IPS DF 6.9 (cell line): ENCODE data around the gene WNT16.

Experiments used
- DNase-seq: peaks from one replicate; pipeline ENCODE4 v3.0.0-alpha.2; 2013; ENCODE audit warnings: low read depth, low spot score
- H3K27ac ChIP-seq: one replicate; pipeline ENCODE4 v1.5.1; 2013; ENCODE audit warnings: low read length, control low read depth
- H3K27me3 ChIP-seq: 2 replicates; pipeline ENCODE4 v1.6.1; 2013; ENCODE audit warnings: mild to moderate bottlenecking, low read length; ENCODE audit not compliant: control insufficient read depth, insufficient read depth
- H3K36me3 ChIP-seq: 2 replicates; pipeline ENCODE4 v1.6.1; 2013; ENCODE audit warnings: low read length; ENCODE audit not compliant: control insufficient read depth, insufficient read depth
- H3K4me1 ChIP-seq: 2 replicates; pipeline ENCODE4 v1.6.1; 2013; ENCODE audit warnings: low read length; ENCODE audit not compliant: control insufficient read depth, insufficient read depth
- H3K4me3 ChIP-seq: 2 replicates; pipeline ENCODE4 v1.5.1; 2013; ENCODE audit warnings: mild to moderate bottlenecking, low read length
- H3K9me3 ChIP-seq: 2 replicates; pipeline ENCODE4 v1.6.1; 2013; ENCODE audit warnings: low read length, inconsistent platforms; ENCODE audit not compliant: control insufficient read depth, insufficient read depth
- WGBS: extraction: QIAGEN DNeasy Blood & Tissue Kit; methylation state at CpG from one replicate; pipeline ENCODE4 v1.1.7; 2013; ENCODE audit warnings: mixed read lengths, missing lambda C conversion rate; ENCODE audit not compliant: insufficient read length, insufficient coverage; 5-methylcytosine and 5-hydroxymethylcytosine counted together

Gene WNT16

DNA sequence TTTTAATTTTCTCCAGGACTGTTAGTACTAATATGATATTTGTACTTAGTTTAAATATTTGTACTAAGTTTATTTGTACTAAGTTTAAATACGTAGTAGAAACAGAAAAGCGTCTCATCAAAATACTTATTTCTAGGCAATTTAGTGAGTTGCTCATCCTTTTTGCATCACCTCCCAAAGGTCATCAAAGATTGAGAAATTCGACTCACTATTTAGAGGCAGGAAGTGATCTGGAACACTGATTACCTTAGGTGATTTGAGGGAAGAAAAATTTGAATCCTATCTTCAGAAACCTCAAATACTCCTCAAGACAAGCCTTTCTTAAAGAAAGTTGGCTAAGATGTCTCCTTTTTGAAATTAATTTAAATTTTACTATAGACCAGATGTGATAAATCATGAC, 14.5 kb downstream of the WNT16 start:
- no peak for DNase-seq
- Histone ChIP-seq H3K27ac (no peak overlapping the region), H3K27me3 (no peaks in the 10 kb centered on the region), H3K36me3 (0 out of 2 replicates have a peak, but pooled peaks cover 2% of the 10 kb centered on the region), H3K4me1 (no peaks in the 10 kb centered on the region), H3K9me3 (no peaks in the 10 kb centered on the region), H3K4me3 (no peak overlapping the region)
- WGBS, result no CpG with 5 or more reads among the region's 3 CpGs

DNA sequence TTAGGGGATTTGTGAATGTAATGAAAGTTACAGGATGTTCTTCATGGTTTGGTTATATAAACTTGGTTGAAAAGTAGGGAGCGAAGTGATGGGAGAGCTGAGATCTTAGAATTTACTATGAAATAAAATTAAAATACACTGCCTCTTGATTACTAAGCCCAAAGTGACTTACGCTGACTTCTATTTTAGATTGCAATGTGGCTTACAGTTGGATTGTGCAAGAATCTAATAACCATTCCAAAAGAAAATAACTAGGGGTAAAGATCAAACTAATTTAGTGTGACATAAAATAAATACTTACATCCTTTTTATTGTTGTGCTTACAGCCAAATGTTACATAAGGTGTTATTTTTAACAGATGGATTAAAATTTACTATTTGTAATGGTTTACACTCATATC, 15.3 kb downstream of the WNT16 start:
- H3K36me3 ChIP-seq, result 0 out of 2 replicates have a peak, but pooled peaks cover 2% of the 10 kb centered on the region
- no peak for DNase-seq
- no peak overlapping the region for H3K27ac ChIP-seq
- H3K27me3 ChIP-seq, result no peaks in the 10 kb centered on the region
- no peaks in the 10 kb centered on the region for H3K4me1 ChIP-seq
- H3K9me3 ChIP-seq, result no peaks in the 10 kb centered on the region
- no CpG with 5 or more reads among the region's 2 CpGs for WGBS
- H3K4me3 ChIP-seq, result no peak overlapping the region

DNA sequence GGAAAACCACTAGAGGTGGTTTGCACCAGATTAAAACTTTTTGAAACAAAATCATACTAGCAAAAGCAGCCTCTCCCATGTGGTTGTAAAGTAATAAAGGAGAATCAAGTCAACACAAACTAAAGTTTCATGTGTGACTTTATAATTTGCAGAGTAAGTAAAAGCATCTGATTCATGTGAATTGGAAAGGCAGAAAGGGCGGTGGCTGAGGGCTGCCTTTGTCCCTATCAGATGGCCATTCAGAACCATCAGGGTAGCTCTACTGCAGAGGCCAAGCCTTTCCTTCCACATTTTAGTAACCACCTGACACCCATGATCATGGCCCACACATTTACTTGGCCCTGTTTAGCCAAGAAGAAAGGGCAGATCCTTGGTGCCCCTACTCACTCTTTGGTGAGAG, 15.7 kb downstream of the WNT16 start:
- Histone ChIP-seq H3K4me1 (no peaks in the 10 kb centered on the region), H3K4me3 (no peak overlapping the region), H3K9me3 (no peaks in the 10 kb centered on the region), H3K36me3 (0 out of 2 replicates have a peak, but pooled peaks cover 2% of the 10 kb centered on the region), H3K27me3 (no peaks in the 10 kb centered on the region), H3K27ac (no peak overlapping the region)
- WGBS, result no CpG with 5 or more reads among the region's 1 CpG
- DNase-seq, result no peak

DNA sequence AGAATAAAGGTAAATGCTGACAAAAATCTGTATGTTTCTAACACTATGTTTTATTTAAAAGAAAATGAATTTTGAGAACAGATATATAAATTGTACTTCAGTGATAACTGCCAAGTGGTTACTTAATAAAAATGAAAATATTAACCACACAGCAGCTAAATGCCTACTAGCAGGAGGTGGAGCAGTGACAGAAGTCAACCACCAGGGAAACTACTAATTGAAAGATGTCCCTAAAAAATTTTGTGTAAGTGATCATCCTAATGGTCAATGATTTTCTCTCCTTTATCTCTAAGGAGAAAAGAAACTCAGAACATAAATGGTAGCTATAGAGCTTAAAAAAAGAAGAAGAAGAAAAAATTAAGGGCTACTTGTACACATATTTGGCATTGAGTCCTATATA, 22.9 kb downstream of the WNT16 start:
- no peak for DNase-seq
- Histone ChIP-seq H3K27me3 (no peaks in the 10 kb centered on the region), H3K4me3 (no peak overlapping the region), H3K27ac (no peak overlapping the region), H3K4me1 (no peaks in the 10 kb centered on the region), H3K36me3 (peaks cover 2% of the 10 kb centered on the region; the same call in 1 of the 2 replicates), H3K9me3 (no peaks in the 10 kb centered on the region)

DNA sequence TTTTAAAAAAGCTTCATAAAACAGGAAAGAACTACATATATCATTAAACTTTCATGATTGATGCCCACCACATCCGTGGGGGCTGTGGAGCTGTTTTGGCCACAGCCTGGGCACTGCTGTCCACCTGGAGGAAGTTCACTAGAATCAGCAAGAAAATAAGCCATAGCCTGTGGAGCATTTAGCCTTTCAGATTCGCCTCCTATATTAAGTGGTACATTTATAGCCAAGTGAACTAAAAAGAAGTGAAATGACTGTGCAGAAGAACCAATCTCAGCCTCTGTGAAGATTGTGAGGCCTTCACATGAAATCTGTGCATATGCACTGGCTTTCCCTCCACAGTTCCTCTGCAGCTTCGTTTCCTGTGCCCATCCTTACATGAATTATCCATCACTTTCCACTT, 23.5 kb downstream of the WNT16 start:
- no CpG with 5 or more reads among the region's 3 CpGs for WGBS
- Histone ChIP-seq H3K36me3 (no peaks in the 10 kb centered on the region; the same call in 1 of the 2 replicates), H3K4me3 (no peak overlapping the region), H3K9me3 (no peaks in the 10 kb centered on the region), H3K4me1 (no peaks in the 10 kb centered on the region), H3K27me3 (no peaks in the 10 kb centered on the region), H3K27ac (no peak overlapping the region)
- no peak for DNase-seq

DNA sequence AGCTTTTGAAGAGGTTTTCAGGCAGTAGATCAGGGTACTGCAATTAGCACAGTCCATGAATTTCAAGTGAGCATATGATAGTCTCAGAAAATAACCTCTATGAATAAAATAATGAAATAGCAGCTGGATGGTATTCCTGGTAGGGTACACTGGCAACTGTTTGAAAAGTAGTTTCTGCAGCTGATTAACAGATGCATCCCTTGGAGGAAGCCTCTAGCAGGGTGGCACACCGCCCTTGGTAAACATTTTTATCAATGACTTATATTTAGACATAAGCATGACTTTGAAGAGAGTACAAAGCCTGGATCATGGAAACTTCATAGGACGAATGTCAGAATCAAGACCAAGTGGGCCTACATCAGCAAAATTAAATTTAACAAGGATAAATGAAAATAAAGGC, 26.8 kb downstream of the WNT16 start:
- no peaks in the 10 kb centered on the region for H3K9me3 ChIP-seq
- WGBS, result no CpG with 5 or more reads among the region's 2 CpGs
- H3K36me3 ChIP-seq, result no peaks in the 10 kb centered on the region; the same call in 1 of the 2 replicates
- H3K4me1 ChIP-seq, result no peaks in the 10 kb centered on the region
- no peak for DNase-seq
- no peak overlapping the region for H3K27ac ChIP-seq
- no peak overlapping the region for H3K4me3 ChIP-seq
- H3K27me3 ChIP-seq, result no peaks in the 10 kb centered on the region

DNA sequence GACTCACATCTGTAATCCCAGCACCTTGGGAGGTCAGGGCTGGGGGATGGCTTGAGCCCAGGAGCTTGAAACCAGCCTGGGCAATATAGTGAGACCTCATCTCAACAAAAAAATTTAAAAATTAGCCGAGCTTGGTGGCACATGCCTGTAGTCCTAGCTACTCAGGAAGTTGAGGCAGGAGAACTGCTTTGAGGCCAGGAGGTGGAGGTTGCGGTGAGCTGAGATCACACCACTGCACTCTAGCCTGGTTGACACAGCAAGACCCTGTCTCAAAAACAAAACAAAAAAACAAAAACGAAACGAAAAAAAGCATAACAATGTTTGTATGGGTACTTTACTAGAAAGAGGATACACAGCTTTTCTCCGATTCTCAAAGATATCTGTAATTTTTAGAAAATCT, 31.8 kb downstream of the WNT16 start:
- Histone ChIP-seq H3K4me3 (no peak overlapping the region), H3K27ac (no peak overlapping the region), H3K9me3 (no peaks in the 10 kb centered on the region), H3K27me3 (no peaks in the 10 kb centered on the region), H3K36me3 (peaks cover 3% of the 10 kb centered on the region; the same call in 1 of the 2 replicates), H3K4me1 (no peaks in the 10 kb centered on the region)
- no CpG with 5 or more reads among the region's 5 CpGs for WGBS
- no peak for DNase-seq

DNA sequence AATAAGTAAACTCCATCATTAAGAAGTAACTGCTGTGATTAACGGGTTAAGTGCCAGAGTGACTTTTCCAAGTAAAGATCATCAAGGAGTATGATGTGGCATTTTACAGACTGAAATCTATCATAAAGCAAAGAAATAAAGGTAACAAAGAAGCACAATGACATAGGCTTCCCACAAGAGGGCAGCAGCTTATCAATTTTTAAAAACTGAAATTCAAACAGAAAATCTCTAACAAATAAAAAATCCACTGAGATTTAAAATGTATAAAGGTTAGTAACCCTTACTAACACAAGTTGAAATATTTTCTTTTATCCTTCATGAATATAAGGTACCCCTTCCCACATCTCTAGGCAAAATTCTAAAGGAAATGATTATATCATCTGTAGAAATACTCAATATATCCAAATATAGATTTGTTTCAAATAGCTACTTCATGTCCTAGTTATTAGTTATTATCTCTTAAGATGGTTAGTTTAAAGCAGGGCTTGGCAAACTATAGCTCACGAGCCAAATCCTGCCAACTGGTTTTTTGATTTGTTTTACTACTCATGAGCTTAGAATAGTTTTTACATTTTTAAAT, 38.1 kb downstream of the WNT16 start:
- Histone ChIP-seq H3K27ac (no peak overlapping the region), H3K9me3 (no peaks in the 10 kb centered on the region), H3K4me3 (no peak overlapping the region), H3K4me1 (no peaks in the 10 kb centered on the region), H3K27me3 (no peaks in the 10 kb centered on the region), H3K36me3 (no peaks in the 10 kb centered on the region; the same call in 1 of the 2 replicates)
- WGBS, result no CpG with 5 or more reads among the region's 2 CpGs
- DNase-seq, result no peak

DNA sequence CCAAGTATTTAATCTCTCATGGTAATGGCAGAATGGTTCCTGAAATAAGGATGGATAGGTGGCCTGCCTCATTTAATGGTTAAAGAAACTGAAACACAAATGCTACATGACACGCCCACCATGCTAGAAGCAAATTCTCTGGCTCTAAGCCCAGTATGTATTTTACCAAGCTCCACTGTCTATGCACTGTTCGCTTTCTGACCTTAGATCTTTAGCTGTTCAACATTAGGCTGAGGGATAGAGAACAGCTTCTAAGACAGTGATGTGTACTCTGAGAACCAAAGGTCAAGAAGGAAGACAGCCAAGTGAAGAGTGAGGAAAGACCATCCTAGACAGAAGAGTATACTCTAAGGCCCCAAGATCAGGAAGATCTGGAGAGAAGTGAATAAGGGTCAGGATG, 40.7 kb downstream of the WNT16 start:
- H3K4me1 ChIP-seq, result no peaks in the 10 kb centered on the region

DNA sequence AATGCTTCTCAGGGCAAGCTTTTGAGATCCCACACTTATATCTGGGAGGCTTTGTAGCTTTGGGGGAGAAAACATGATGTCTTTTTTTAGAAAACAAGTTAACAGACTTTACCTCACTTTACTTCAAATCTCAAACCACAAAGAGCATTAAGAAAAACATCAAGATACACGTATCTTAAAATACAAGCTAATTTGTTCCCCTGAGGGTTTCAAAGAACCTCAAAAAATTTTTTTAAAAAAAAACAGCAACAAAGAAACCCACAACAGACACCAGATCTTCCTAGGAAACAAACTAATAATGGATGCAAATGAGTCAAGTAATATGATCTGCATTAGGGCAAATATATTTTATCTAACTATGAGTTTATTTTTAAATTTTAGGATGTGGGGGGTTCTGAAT, 42.6 kb downstream of the WNT16 start:
- no CpG with 5 or more reads among the region's 1 CpG for WGBS
- Histone ChIP-seq H3K27ac (no peak overlapping the region), H3K4me3 (no peak overlapping the region), H3K4me1 (no peaks in the 10 kb centered on the region), H3K36me3 (peaks cover 2% of the 10 kb centered on the region; the same call in 1 of the 2 replicates), H3K9me3 (no peaks in the 10 kb centered on the region), H3K27me3 (no peaks in the 10 kb centered on the region)
- DNase-seq, result no peak

More for the DNA sequence above, 40.7 kb downstream of the WNT16 start:
- no peaks in the 10 kb centered on the region for H3K36me3 ChIP-seq
- no peak for DNase-seq
- no CpG with 5 or more reads among the region's 2 CpGs for WGBS
- H3K27ac ChIP-seq, result no peak overlapping the region
- no peak overlapping the region for H3K4me3 ChIP-seq
- H3K27me3 ChIP-seq, result no peaks in the 10 kb centered on the region
- H3K9me3 ChIP-seq, result no peaks in the 10 kb centered on the region

DNA sequence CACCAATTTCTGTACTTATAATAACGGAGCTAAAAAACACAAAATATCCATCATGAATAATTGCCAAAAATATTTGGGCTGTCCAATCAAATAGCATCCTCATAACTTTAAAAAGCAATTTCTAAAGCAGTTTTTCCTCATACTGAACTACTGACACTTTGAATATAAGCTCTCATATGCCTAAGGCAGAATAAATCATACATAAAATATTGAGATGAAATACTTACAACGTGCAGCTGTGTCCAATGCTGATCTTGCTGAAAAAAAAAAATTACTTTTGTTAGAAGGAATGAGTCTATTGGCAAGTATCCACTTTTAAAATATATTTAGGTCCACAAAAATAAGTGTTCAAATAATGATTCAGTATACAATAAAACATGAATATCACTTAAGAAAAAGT, 43.1 kb downstream of the WNT16 start:
- no peaks in the 10 kb centered on the region for H3K4me1 ChIP-seq
- 100% methylated on average over 1 of the region's 2 CpGs for WGBS
- H3K27ac ChIP-seq, result no peak overlapping the region
- H3K9me3 ChIP-seq, result no peaks in the 10 kb centered on the region
- H3K27me3 ChIP-seq, result no peaks in the 10 kb centered on the region
- H3K36me3 ChIP-seq, result peaks cover 2% of the 10 kb centered on the region; the same call in 1 of the 2 replicates
- no peak for DNase-seq
- H3K4me3 ChIP-seq, result no peak overlapping the region
